Muscle layer of colon (tissue), 2 donors: ENCODE data around the gene TMC1.

Experiments used
- H3K27ac ChIP-seq: one replicate; pipeline ENCODE4 v1.7.0; 2013; ENCODE audit warnings: low read depth, mild to moderate bottlenecking, low read length, moderate library complexity
- H3K27me3 ChIP-seq, 2 donors: one replicate each; pipeline ENCODE4 v1.7.0; 2013; ENCODE audit warnings: low read length in 2 of 2, mild to moderate bottlenecking in 2 of 2; ENCODE audit not compliant: insufficient read depth in 2 of 2, control insufficient read depth in 1 of 2
- H3K36me3 ChIP-seq: one replicate; pipeline ENCODE4 v1.7.0; 2013; ENCODE audit warnings: mild to moderate bottlenecking, low read length; ENCODE audit not compliant: insufficient read depth
- H3K4me1 ChIP-seq: one replicate; pipeline ENCODE4 v1.7.0; 2013; ENCODE audit warnings: mild to moderate bottlenecking, low read length; ENCODE audit not compliant: insufficient read depth
- H3K4me3 ChIP-seq, 2 donors: one replicate each; pipeline ENCODE4 v1.7.0; 2013; ENCODE audit warnings: low read length in 2 of 2, low read depth in 1 of 2, mild to moderate bottlenecking in 1 of 2, moderate library complexity in 1 of 2
- H3K9ac ChIP-seq: one replicate; pipeline ENCODE4 v1.7.0; 2013; ENCODE audit warnings: low read length
- H3K9me3 ChIP-seq: one replicate; pipeline ENCODE4 v1.7.0; 2013; ENCODE audit warnings: mild to moderate bottlenecking, low read length
- donor health status: abdominal sarcoma.
- donor health status: Adenocarcinoma of cecum.

The TMC1 gene

GRCh38 chr9:72863456-72864094 is 342.2 kb downstream of the TMC1 start:
- no peak overlapping the region for H3K27ac ChIP-seq
- H3K27me3 ChIP-seq = no peaks in the 10 kb centered on the region
- no peaks in the 10 kb centered on the region for H3K9me3 ChIP-seq

DNA sequence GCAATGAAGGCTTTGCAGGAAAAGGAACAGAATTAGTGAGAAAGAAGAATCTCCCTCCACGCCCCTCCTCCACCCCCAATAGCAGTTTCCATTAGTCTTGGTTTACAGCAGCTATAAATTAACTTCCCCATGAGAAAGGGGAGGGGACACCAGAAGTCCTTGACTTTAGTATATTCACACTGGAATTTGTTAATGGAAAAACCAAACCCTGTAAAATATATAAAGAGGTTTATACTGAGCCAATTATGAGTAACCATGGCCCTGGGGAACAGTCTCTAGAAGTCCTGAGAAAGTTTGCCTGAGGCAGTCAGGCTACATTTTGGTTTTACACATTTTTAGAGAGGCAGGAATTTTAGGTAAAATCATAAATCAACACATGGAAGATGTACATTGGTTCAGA is 342.9 kb downstream of the TMC1 start:
- Histone ChIP-seq H3K36me3 (no peaks in the 10 kb centered on the region), H3K27ac (no peak overlapping the region), H3K9me3 (no peaks in the 10 kb centered on the region), H3K4me1 (peaks cover 2% of the 10 kb centered on the region), H3K4me3 (no peak overlapping the region), H3K27me3 (no peaks in the 10 kb centered on the region), H3K9ac (no peak overlapping the region)

More at GRCh38 chr9:72863456-72864094, 342.2 kb downstream of the TMC1 start:
- H3K4me1 ChIP-seq = peaks cover 7% of the 10 kb centered on the region
- no peaks in the 10 kb centered on the region for H3K36me3 ChIP-seq
- H3K9ac ChIP-seq = no peak overlapping the region
- H3K4me3 ChIP-seq = no peak overlapping the region

DNA sequence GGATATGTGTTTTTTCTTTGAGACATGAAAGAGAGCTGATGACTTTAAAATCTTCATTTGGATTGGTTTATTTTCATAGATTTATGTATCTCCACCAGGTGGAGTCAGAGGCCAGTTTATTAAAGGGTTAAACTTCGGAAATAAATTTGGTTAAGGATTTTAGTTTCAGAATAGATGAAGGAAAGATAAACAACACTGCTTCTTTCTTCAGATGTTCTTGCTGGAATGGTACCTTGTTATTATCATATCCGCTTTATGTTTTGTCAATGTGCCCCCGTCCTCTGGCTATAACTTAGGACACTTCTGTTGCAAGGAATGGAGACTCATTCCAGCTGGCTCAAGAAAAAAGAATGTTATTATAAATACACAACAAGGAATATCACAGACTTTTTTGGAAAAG is 350.3 kb downstream of the TMC1 start:
- H3K4me3 ChIP-seq = peak overlapping the region in 1 of 2 donors; percentile 12
- no peaks in the 10 kb centered on the region for H3K9me3 ChIP-seq
- H3K27me3 ChIP-seq = no peaks in the 10 kb centered on the region
- H3K27ac ChIP-seq = peak overlapping the region; percentile 60
- H3K4me1 ChIP-seq = peaks cover 33% of the 10 kb centered on the region
- H3K9ac ChIP-seq = no peak overlapping the region
- no peaks in the 10 kb centered on the region for H3K36me3 ChIP-seq

DNA sequence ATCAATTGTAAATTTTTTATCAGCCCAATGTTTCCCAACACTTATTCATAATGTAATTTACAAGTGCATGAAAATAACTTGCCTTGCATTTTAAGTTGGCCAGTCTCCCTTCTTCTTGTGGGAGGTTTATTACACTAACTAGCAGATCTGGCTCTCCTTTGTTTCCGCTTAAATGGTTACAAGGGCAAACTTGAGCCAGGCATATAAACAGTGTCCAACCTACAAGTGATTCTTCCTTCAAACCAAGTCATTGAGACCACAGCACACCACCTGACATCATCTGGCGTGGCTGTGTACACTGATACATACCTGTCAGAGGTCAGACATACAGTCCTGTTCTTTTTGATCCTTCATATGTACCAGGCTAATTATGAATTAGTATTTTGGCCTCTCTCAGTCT is 351.3 kb downstream of the TMC1 start:
- H3K36me3 ChIP-seq = no peaks in the 10 kb centered on the region
- H3K27ac ChIP-seq = peak overlapping the region; percentile 27
- no peak overlapping the region for H3K4me3 ChIP-seq
- H3K9me3 ChIP-seq = no peaks in the 10 kb centered on the region
- no peak overlapping the region for H3K9ac ChIP-seq
- H3K4me1 ChIP-seq = peaks cover 33% of the 10 kb centered on the region
- no peaks in the 10 kb centered on the region for H3K27me3 ChIP-seq

- Histone ChIP-seq H3K36me3 (no peaks in the 10 kb centered on the region), H3K9me3 (no peaks in the 10 kb centered on the region), H3K4me1 (peaks cover 33% of the 10 kb centered on the region), H3K27ac (no peak overlapping the region), H3K27me3 (no peaks in the 10 kb centered on the region), H3K4me3 (no peak overlapping the region), H3K9ac (no peak overlapping the region)
These were observed 352.0 kb downstream of the TMC1 start for GRCh38 chr9:72873456-72873855.

- peaks cover 33% of the 10 kb centered on the region for H3K4me1 ChIP-seq
- no peak overlapping the region for H3K27ac ChIP-seq
These were observed 352.9 kb downstream of the TMC1 start for GRCh38 chr9:72874344-72874743.

DNA sequence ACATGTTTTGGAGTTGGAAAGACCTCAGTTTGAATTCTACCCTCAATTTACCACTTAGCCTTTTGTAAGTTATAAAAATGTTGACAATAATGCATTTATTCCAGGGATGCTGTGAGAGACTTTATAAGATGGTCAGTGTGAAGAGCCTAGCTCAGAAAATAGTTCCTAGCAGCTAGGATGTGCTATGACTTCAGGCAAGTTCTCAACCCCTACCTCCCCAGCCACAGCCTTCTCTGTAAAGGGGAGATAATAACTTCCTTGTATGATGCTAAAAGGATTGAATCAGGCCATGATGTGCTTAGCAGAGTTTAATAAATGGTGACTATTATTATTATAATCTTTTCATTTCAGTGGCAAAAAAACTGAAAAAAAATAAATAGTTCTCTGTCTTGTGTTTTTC is 353.8 kb downstream of the TMC1 start:
- H3K9ac ChIP-seq = no peak overlapping the region
- no peaks in the 10 kb centered on the region for H3K9me3 ChIP-seq
- peaks cover 33% of the 10 kb centered on the region for H3K4me1 ChIP-seq
- no peaks in the 10 kb centered on the region for H3K36me3 ChIP-seq
- H3K27me3 ChIP-seq = no peaks in the 10 kb centered on the region
- no peak overlapping the region for H3K27ac ChIP-seq
- H3K4me3 ChIP-seq = no peak overlapping the region

More at GRCh38 chr9:72874344-72874743, 352.9 kb downstream of the TMC1 start:
- no peaks in the 10 kb centered on the region for H3K27me3 ChIP-seq
- no peak overlapping the region for H3K9ac ChIP-seq
- H3K36me3 ChIP-seq = no peaks in the 10 kb centered on the region
- H3K9me3 ChIP-seq = no peaks in the 10 kb centered on the region
- no peak overlapping the region for H3K4me3 ChIP-seq

- Histone ChIP-seq H3K4me1 (peaks cover 23% of the 10 kb centered on the region), H3K9ac (no peak overlapping the region), H3K36me3 (no peaks in the 10 kb centered on the region), H3K27ac (no peak overlapping the region), H3K27me3 (no peaks in the 10 kb centered on the region), H3K9me3 (no peaks in the 10 kb centered on the region), H3K4me3 (no peak overlapping the region)
These were observed 359.4 kb downstream of the TMC1 start for GRCh38 chr9:72880821-72881220.

DNA sequence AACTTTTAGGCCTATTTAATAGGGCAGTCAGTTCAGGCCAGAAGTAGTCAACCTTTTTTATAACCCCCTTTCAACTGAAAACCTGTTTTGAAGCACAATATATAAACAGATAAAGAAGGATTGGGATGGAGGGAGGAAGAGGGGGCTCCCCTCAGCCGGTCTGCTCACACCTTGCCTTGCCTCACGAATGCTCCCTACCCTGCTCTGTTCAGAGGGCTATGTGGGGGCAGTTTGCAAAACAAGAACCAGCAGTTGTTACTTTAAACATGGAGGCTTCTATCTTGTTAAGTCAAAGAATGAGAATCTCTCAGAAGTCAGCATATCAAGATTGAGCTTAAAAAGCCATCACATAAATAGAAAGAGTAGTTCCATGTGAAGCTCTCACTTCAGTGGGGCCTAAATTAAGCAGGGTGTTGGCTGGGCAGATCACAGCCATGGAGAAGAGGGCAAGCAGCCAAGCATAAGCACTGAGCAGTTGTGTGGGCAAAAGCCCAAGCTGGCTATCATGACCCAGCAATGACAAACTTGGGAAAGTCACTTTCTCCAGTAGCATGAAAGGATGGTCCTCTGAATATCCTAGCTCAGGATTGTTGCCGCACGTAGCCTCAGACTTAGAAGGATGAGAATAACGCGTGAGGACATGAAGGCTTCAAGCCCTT is 360.8 kb downstream of the TMC1 start:
- Histone ChIP-seq H3K27me3 (no peaks in the 10 kb centered on the region), H3K9ac (no peak overlapping the region), H3K27ac (no peak overlapping the region), H3K9me3 (no peaks in the 10 kb centered on the region), H3K4me1 (peaks cover 23% of the 10 kb centered on the region), H3K36me3 (no peaks in the 10 kb centered on the region), H3K4me3 (no peak overlapping the region)

- H3K27ac ChIP-seq = no peak overlapping the region
- peaks cover 23% of the 10 kb centered on the region for H3K4me1 ChIP-seq
- H3K4me3 ChIP-seq = no peak overlapping the region
- no peaks in the 10 kb centered on the region for H3K9me3 ChIP-seq
- H3K9ac ChIP-seq = no peak overlapping the region
- H3K36me3 ChIP-seq = peaks cover 3% of the 10 kb centered on the region
- no peaks in the 10 kb centered on the region for H3K27me3 ChIP-seq
These were observed 362.5 kb downstream of the TMC1 start for GRCh38 chr9:72883875-72884274.

- Histone ChIP-seq H3K4me3 (no peak overlapping the region), H3K36me3 (peaks cover 10% of the 10 kb centered on the region), H3K27me3 (no peaks in the 10 kb centered on the region), H3K27ac (no peak overlapping the region), H3K4me1 (peaks cover 24% of the 10 kb centered on the region), H3K9me3 (no peaks in the 10 kb centered on the region), H3K9ac (no peak overlapping the region)
These were observed 363.1 kb downstream of the TMC1 start for GRCh38 chr9:72884508-72884907.
